Fibroblast of lung (primary cell): ENCODE results near the gene ZDHHC12.

Experiments
- EZH2 ChIP-seq: IDR thresholded peaks from 2 replicates; pipeline ENCODE4 v1.5.1; 2012; ENCODE audit warnings: low read length, control low read depth, mild to moderate bottlenecking; ENCODE audit errors: missing control alignments
- TF ChIP-seq, protein P1 (sequence below), 2 donors: IDR thresholded peaks in 1 of 2; conservative IDR thresholded peaks in 1 of 2; 1 replicate in 1 of 2; 2 replicates in 1 of 2; pipeline ENCODE4 v1.5.1; 2011 to 2012; ENCODE audit warnings: low read length in 2 of 2, control low read depth in 1 of 2, inconsistent platforms in 1 of 2, low read depth in 1 of 2, mild to moderate bottlenecking in 1 of 2

DNA sequence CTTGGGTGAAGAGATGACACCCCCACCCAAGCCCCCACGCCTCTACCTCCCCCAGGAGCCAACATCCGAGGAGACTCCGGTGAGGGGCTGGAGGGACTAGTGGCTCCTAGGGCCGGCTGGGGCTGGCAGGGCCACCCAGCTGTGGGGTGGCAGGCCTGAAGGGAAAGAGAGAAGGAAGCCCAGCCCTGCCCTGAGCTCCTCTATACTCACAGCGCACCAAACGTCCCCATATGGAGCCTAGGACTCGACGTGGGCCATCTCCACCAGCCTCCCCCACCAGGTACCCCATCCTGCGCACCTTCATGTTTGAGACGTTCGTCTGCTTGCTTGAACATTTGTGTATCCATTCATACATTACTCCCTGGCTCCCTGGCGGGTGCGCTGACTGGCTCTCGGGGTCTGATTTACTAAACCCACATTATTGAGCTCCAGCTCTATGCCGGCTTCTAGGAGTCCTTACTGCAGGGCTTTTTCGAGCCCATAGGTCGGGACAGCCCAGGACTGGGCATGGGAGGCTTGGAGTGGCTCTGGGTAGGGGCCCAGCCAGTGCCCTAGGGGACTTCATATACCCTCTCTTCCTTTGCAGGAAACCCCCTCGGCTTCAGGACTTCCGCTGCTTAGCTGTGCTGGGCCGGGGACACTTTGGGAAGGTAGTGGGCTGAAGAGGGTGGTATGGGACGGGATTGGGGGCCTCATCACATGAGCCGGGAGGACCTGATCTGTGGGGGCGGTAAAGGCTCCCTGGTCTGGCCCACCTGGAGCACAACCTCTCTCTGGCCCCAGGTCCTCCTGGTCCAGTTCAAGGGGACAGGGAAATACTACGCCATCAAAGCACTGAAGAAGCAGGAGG, 9.1 kb downstream of the ZDHHC12 start:
- TF ChIP-seq EZH2 = no peak
- TF ChIP-seq, protein P1, sequence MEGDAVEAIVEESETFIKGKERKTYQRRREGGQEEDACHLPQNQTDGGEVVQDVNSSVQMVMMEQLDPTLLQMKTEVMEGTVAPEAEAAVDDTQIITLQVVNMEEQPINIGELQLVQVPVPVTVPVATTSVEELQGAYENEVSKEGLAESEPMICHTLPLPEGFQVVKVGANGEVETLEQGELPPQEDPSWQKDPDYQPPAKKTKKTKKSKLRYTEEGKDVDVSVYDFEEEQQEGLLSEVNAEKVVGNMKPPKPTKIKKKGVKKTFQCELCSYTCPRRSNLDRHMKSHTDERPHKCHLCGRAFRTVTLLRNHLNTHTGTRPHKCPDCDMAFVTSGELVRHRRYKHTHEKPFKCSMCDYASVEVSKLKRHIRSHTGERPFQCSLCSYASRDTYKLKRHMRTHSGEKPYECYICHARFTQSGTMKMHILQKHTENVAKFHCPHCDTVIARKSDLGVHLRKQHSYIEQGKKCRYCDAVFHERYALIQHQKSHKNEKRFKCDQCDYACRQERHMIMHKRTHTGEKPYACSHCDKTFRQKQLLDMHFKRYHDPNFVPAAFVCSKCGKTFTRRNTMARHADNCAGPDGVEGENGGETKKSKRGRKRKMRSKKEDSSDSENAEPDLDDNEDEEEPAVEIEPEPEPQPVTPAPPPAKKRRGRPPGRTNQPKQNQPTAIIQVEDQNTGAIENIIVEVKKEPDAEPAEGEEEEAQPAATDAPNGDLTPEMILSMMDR (conservative IDR thresholded peaks at IDR 0.05 in 1 of 2, IDR thresholded peaks at IDR 0.05 in 1 of 2; ENCODE audit: low read depth in 1 of 2, low read length in 2 of 2) = no peak
